SK-N-SH (cell line): ENCODE measurements around the gene PLAGL1. TPM values are rescaled to one million over a fixed set of nuclear protein-coding genes. Genes with fewer than 3 reads are reported as not detected.

Experiments
- CTCF ChIA-PET: fragments of 300-600, 350-600 bp; formaldehyde crosslinking; extraction: SDS; loops from one replicate; lab custom pipeline; 2021; lab: Yijun Ruan, JAX
- POLR2A ChIA-PET: fragments of 350-600 bp; sonication (Branson Sonifier 250); formaldehyde crosslinking; extraction: SDS; loops from one replicate; lab custom pipeline; 2020; ENCODE audit warnings: antibody characterized with exemption, inconsistent platforms; lab: Yijun Ruan, JAX
- DNase-seq: peaks from one replicate; pipeline ENCODE4 v3.0.0; 2012
- H2AFZ ChIP-seq: fragments of 200-600 bp; sonication (generic); 2 replicates; pipeline ENCODE4 v1.8.1; 2016; ENCODE audit warnings: antibody characterized with exemption, mild to moderate bottlenecking, low read depth
- H3F3A ChIP-seq: fragments of 200-600 bp; sonication (generic); replicated peaks from 2 replicates; pipeline ENCODE3; 2016; ENCODE audit warnings: antibody characterized with exemption, mild to moderate bottlenecking; ENCODE audit not compliant: insufficient read depth
- H3K27ac ChIP-seq, 2 experiments: fragments of 200-500 bp in 1 of 2; fragments of 200-600 bp in 1 of 2; sonication (Bioruptor generic) in 1 of 2; sonication (generic), shearing (Covaris generic) in 1 of 2; 2 replicates each; pipeline versions ENCODE4 v1.5.1 to v1.6.1; 2014 to 2016; ENCODE audit warnings: low read depth in 2 of 2, inconsistent platforms in 1 of 2, low read length in 1 of 2, mild to moderate bottlenecking in 1 of 2, mixed read lengths in 1 of 2
- H3K27me3 ChIP-seq: fragments of 200-600 bp; sonication (generic), shearing (Covaris generic); 2 replicates; pipeline ENCODE4 v1.6.1; 2016; ENCODE audit warnings: mixed run types; ENCODE audit not compliant: insufficient read depth
- H3K36me3 ChIP-seq, 2 experiments: fragments of 200-500 bp in 1 of 2; fragments of 200-600 bp in 1 of 2; sonication (Bioruptor generic) in 1 of 2; sonication (generic) in 1 of 2; replicated peaks in 1 of 2; 2 replicates each; pipeline versions ENCODE3 to v1.5.1; 2014 to 2016; ENCODE audit warnings: low read length in 1 of 2, mild to moderate bottlenecking in 1 of 2; ENCODE audit not compliant: insufficient read depth in 2 of 2, control insufficient read depth in 1 of 2
- H3K4me1 ChIP-seq, 2 experiments: fragments of 200-500 bp in 1 of 2; fragments of 200-600 bp in 1 of 2; sonication (Bioruptor generic) in 1 of 2; sonication (generic), shearing (Covaris generic) in 1 of 2; 2 replicates each; pipeline versions ENCODE4 v1.5.1 to v1.6.1; 2014 to 2016; ENCODE audit warnings: low read depth in 1 of 2, low read length in 1 of 2, mixed run types in 1 of 2; ENCODE audit not compliant: insufficient read depth in 2 of 2, control insufficient read depth in 1 of 2
- H3K4me2 ChIP-seq: fragments of 200-600 bp; sonication (generic), shearing (Covaris generic); 2 replicates; pipeline ENCODE4 v1.6.1; 2017; ENCODE audit warnings: mixed run types
- H3K4me3 ChIP-seq, 2 experiments: fragments of 200-500 bp in 1 of 2; fragments of 200-600 bp in 1 of 2; sonication (Bioruptor generic) in 1 of 2; sonication (generic), shearing (Covaris generic) in 1 of 2; 2 replicates each; pipeline versions ENCODE4 v1.5.1 to v1.8.1; 2014 to 2016; ENCODE audit warnings: low read depth in 2 of 2, inconsistent platforms in 1 of 2, low read length in 1 of 2, mild to moderate bottlenecking in 1 of 2, mixed read lengths in 1 of 2, moderate library complexity in 1 of 2
- H3K79me2 ChIP-seq: fragments of 200-600 bp; sonication (generic); 2 replicates; pipeline ENCODE4 v1.8.1; 2017; ENCODE audit warnings: mild to moderate bottlenecking; ENCODE audit not compliant: insufficient read depth
- H3K9ac ChIP-seq: fragments of 200-600 bp; sonication (generic); 2 replicates; pipeline ENCODE4 v1.6.1; 2017; ENCODE audit warnings: mixed run types
- H3K9me2 ChIP-seq: fragments of 200-600 bp; sonication (generic); 2 replicates; pipeline ENCODE4 v1.6.1; 2017; ENCODE audit warnings: mixed run types
- H3K9me3 ChIP-seq: fragments of 200-600 bp; sonication (generic); 2 replicates; pipeline ENCODE4 v1.6.1; 2017; ENCODE audit warnings: mixed run types, mild to moderate bottlenecking, moderate library complexity
- H4K20me1 ChIP-seq: fragments of 200-600 bp; sonication (generic); 2 replicates; pipeline ENCODE4 v1.6.1; 2017; ENCODE audit warnings: mild to moderate bottlenecking, mixed run types; ENCODE audit not compliant: insufficient read depth
- EP300 ChIP-seq, 2 experiments: IDR thresholded peaks; 2 replicates each; pipeline versions ENCODE4 v1.4.0 to v1.6.1; 2012; ENCODE audit warnings: borderline replicate concordance in 1 of 2, low read depth in 1 of 2, low read length in 1 of 2
- FOSL2 ChIP-seq: IDR thresholded peaks from 2 replicates; pipeline ENCODE4 v1.4.0; 2012; ENCODE audit warnings: low read depth, mild to moderate bottlenecking, moderate library complexity, borderline replicate concordance
- FOXJ3 ChIP-seq: sonication (generic); formaldehyde crosslinking; IDR thresholded peaks from 2 replicates; pipeline ENCODE4 v1.5.1; 2020; ENCODE audit warnings: mild to moderate bottlenecking, missing genetic modification reagents
- GATA2 ChIP-seq: sonication (generic); formaldehyde crosslinking; IDR thresholded peaks from 2 replicates; pipeline ENCODE4 v1.5.0; 2020; ENCODE audit warnings: mild to moderate bottlenecking, missing genetic modification reagents
- PBX3 ChIP-seq: IDR thresholded peaks from 2 replicates; pipeline ENCODE4; 2012
- RCOR1 ChIP-seq: fragments of 150-350 bp; IDR thresholded peaks from 2 replicates; pipeline ENCODE4 v1.6.1; 2017; ENCODE audit warnings: antibody characterized with exemption, low read length
- REST ChIP-seq: IDR thresholded peaks from 2 replicates; pipeline ENCODE4 v1.6.1; 2012; ENCODE audit warnings: mild to moderate bottlenecking, low read depth, low read length, moderate library complexity
- RFX5 ChIP-seq: IDR thresholded peaks from 2 replicates; pipeline ENCODE4 v1.6.1; 2012; ENCODE audit warnings: mild to moderate bottlenecking, improper control_type of control experiment, low read length
- SMC3 ChIP-seq: IDR thresholded peaks from 2 replicates; pipeline ENCODE4 v1.6.1; 2012; ENCODE audit warnings: low read depth, low read length, improper control_type of control experiment
- TAF1 ChIP-seq: IDR thresholded peaks from 2 replicates; pipeline ENCODE4 v1.6.1; 2012; ENCODE audit warnings: low read depth, mild to moderate bottlenecking, low read length, moderate library complexity, borderline replicate concordance
- TCF12 ChIP-seq: IDR thresholded peaks from 2 replicates; pipeline ENCODE4 v1.4.0; 2012
- YY1 ChIP-seq: IDR thresholded peaks from 2 replicates; pipeline ENCODE4 v1.4.0; 2012; ENCODE audit warnings: low read depth, mild to moderate bottlenecking
- WGBS: methylation state at CpG from one replicate; pipeline ENCODE4 v1.1.6; 2017; ENCODE audit warnings: low lambda C conversion rate; 5-methylcytosine and 5-hydroxymethylcytosine counted together
- polyA plus RNA-seq, 3 experiments: library from polyadenylated mRNA; depleted of rRNA; stranded (reverse); fragments of >200 nt; gene quantifications; 2 replicates each; pipeline ENCODE4 v1.2.3, GENCODE V29; 2012

The PLAGL1 gene
- polyA plus RNA-seq, 1 of the 3 experiments (the other 2 are of a cell fraction) = 25.8 TPM

- TF ChIP-seq FOXJ3 (CRISPR knock-in tag) (no peak), FOSL2 (no peak), RCOR1 (no peak)
These were observed 47.0 kb downstream of the PLAGL1 start (continued) for GRCh38 chr6:143961066-143961465.

- no peaks in the 10 kb centered on the region for H3K9me3 ChIP-seq
- no peaks in the 10 kb centered on the region for H3K36me3 ChIP-seq
- H3K4me1 ChIP-seq = no peaks in the 10 kb centered on the region; a peak in 1 of 4 replicates
- no peaks in the 10 kb centered on the region; the same call in 1 of the 2 replicates for H3K27me3 ChIP-seq
- POLR2A ChIA-PET = no interaction called here
- CTCF ChIA-PET = interaction anchor here (1.8 kb wide), 1 partner anchor 17 kb away, joined by 6 read pairs; no protein-coding TSS in a partner anchor
- no peaks in the 10 kb centered on the region for H3K79me2 ChIP-seq
- H3K9ac ChIP-seq = no peak overlapping the region
- H3K9me2 ChIP-seq = no peaks in the 10 kb centered on the region
- no peaks in the 10 kb centered on the region for H3F3A ChIP-seq
- no peak overlapping the region for H3K27ac ChIP-seq
- TF ChIP-seq GATA2 (CRISPR knock-in tag) (no peak), RCOR1 (no peak), SMC3 (no peak), YY1 (no peak), RFX5 (no peak), TAF1 (no peak), EP300 (IDR thresholded peaks at IDR 0.05; ENCODE audit: borderline replicate concordance in 1 of 2, low read depth in 1 of 2, low read length in 1 of 2) (no peak), REST (no peak), TCF12 (no peak), PBX3 (no peak)
- TF ChIP-seq, all 33 proteins: peak for 0
- no peaks in the 10 kb centered on the region for H4K20me1 ChIP-seq
- no peak overlapping the region for H2AFZ ChIP-seq
- no peak overlapping the region for H3K4me3 ChIP-seq
- H3K4me2 ChIP-seq = no peak overlapping the region
- 60% methylated on average over 4 of the region's 4 CpGs for WGBS
- no peak for DNase-seq
These were observed 48.1 kb downstream of the PLAGL1 start for GRCh38 chr6:143959927-143960326.
